ENCODE measurements around the gene FBXO15.

- TF ChIP-seq EGR1 (IDR thresholded peaks at IDR 0.05) (no peak), EP300 (IDR thresholded peaks at IDR 0.05; ENCODE audit: borderline replicate concordance) (no peak), REST (IDR thresholded peaks at IDR 0.05; ENCODE audit: low read depth) (no peak), MAX (IDR thresholded peaks at IDR 0.05) (no peak), RAD21 (IDR thresholded peaks at IDR 0.05; ENCODE audit: low read depth) (no peak), USF1 (IDR thresholded peaks at IDR 0.05) (no peak), CEBPB (IDR thresholded peaks at IDR 0.05) (no peak), TEAD4 (IDR thresholded peaks at IDR 0.05) (no peak)
Measured at GRCh38 chr18:74113711-74114110, 33.9 kb downstream of the FBXO15 start.
